ENCODE data around the gene CAP2.
"Not testable (repeated sequence)": the region's sequence is repeated elsewhere in the genome, so short reads cannot be mapped to it uniquely, and the experiment has no call there.

Gene CAP2

DNA sequence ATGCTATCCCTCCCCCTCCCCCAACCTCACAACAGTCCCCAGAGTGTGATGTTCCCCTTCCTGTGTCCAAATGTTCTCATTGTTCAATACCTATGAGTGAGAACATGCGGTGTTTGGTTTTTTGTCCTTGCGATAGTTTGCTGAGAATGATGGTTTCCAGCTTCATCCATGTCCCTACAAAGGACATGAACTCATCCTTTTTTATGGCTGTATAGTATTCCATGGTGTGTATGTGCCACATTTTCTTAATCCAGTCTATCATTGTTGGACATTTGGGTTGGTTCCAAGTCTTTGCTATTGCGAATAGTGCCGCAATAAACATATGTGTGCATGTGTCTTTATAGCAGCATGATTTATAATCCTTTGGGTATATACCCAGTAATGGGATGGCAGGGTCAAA is 152.3 kb downstream of the CAP2 start:
- H3K4me3 ChIP-seq (ENCODE audit: low read depth in 1 of 2, low read length in 2 of 2) = not testable (repeated sequence)

GRCh38 chr6:17551383-17551958 is 158.1 kb downstream of the CAP2 start:
- no peaks in the 10 kb centered on the region for H3K4me1 ChIP-seq (ENCODE audit: control insufficient read depth in 1 of 2, insufficient read depth in 2 of 2, low read length in 2 of 2)
- H3K27me3 ChIP-seq (ENCODE audit: low read depth, low read length) = no peaks in the 10 kb centered on the region
- no peak overlapping the region for H3K4me3 ChIP-seq (ENCODE audit: low read depth in 1 of 2, low read length in 2 of 2)
- peaks cover 0 to 19% of the 10 kb centered on the region in 2 donors for H3K36me3 ChIP-seq (ENCODE audit: control insufficient read depth in 1 of 2, insufficient read depth in 2 of 2, low read length in 2 of 2)
- H3K9me3 ChIP-seq (ENCODE audit: control insufficient read depth in 1 of 2, low read length in 2 of 2) = no peaks in the 10 kb centered on the region
- no peak overlapping the region for H3K27ac ChIP-seq (ENCODE audit: low read length)

More for the DNA sequence above, 152.3 kb downstream of the CAP2 start:
- peaks cover 7 to 32% of the 10 kb centered on the region in 2 donors for H3K36me3 ChIP-seq (ENCODE audit: control insufficient read depth in 1 of 2, insufficient read depth in 2 of 2, low read length in 2 of 2)
- not testable (repeated sequence) for H3K9me3 ChIP-seq (ENCODE audit: control insufficient read depth in 1 of 2, low read length in 2 of 2); H3K27ac ChIP-seq (ENCODE audit: low read length); H3K4me1 ChIP-seq (ENCODE audit: control insufficient read depth in 1 of 2, insufficient read depth in 2 of 2, low read length in 2 of 2); H3K27me3 ChIP-seq (ENCODE audit: low read depth, low read length)

- H3K4me3 ChIP-seq (ENCODE audit: low read depth in 1 of 2, low read length in 2 of 2) = no peak overlapping the region
- peaks cover 0 to 22% of the 10 kb centered on the region in 2 donors for H3K36me3 ChIP-seq (ENCODE audit: control insufficient read depth in 1 of 2, insufficient read depth in 2 of 2, low read length in 2 of 2)
- no peaks in the 10 kb centered on the region for H3K27me3 ChIP-seq (ENCODE audit: low read depth, low read length)
- H3K4me1 ChIP-seq (ENCODE audit: control insufficient read depth in 1 of 2, insufficient read depth in 2 of 2, low read length in 2 of 2) = no peaks in the 10 kb centered on the region
- H3K9me3 ChIP-seq (ENCODE audit: control insufficient read depth in 1 of 2, low read length in 2 of 2) = no peaks in the 10 kb centered on the region
- no peak overlapping the region for H3K27ac ChIP-seq (ENCODE audit: low read length)
Observed at GRCh38 chr6:17552861-17553260, 159.5 kb downstream of the CAP2 start.

GRCh38 chr6:17556014-17556413 is 162.6 kb downstream of the CAP2 start:
- H3K4me1 ChIP-seq (ENCODE audit: control insufficient read depth in 1 of 2, insufficient read depth in 2 of 2, low read length in 2 of 2) = no peaks in the 10 kb centered on the region
- H3K36me3 ChIP-seq (ENCODE audit: control insufficient read depth in 1 of 2, insufficient read depth in 2 of 2, low read length in 2 of 2) = peaks cover 0 to 22% of the 10 kb centered on the region in 2 donors
- H3K27ac ChIP-seq (ENCODE audit: low read length) = no peak overlapping the region
- H3K27me3 ChIP-seq (ENCODE audit: low read depth, low read length) = no peaks in the 10 kb centered on the region
- H3K9me3 ChIP-seq (ENCODE audit: control insufficient read depth in 1 of 2, low read length in 2 of 2) = no peaks in the 10 kb centered on the region
- H3K4me3 ChIP-seq (ENCODE audit: low read depth in 1 of 2, low read length in 2 of 2) = no peak overlapping the region

GRCh38 chr6:17562636-17563035 is 169.2 kb downstream of the CAP2 start:
- Histone ChIP-seq H3K27me3 (ENCODE audit: low read depth, low read length) (no peaks in the 10 kb centered on the region), H3K9me3 (ENCODE audit: control insufficient read depth in 1 of 2, low read length in 2 of 2) (no peaks in the 10 kb centered on the region), H3K36me3 (ENCODE audit: control insufficient read depth in 1 of 2, insufficient read depth in 2 of 2, low read length in 2 of 2) (no peaks in the 10 kb centered on the region), H3K4me3 (ENCODE audit: low read depth in 1 of 2, low read length in 2 of 2) (no peak overlapping the region), H3K4me1 (ENCODE audit: control insufficient read depth in 1 of 2, insufficient read depth in 2 of 2, low read length in 2 of 2) (no peaks in the 10 kb centered on the region), H3K27ac (ENCODE audit: low read length) (no peak overlapping the region)

GRCh38 chr6:17565399-17565798 is 172.0 kb downstream of the CAP2 start:
- H3K4me1 ChIP-seq (ENCODE audit: control insufficient read depth in 1 of 2, insufficient read depth in 2 of 2, low read length in 2 of 2) = no peaks in the 10 kb centered on the region
- no peaks in the 10 kb centered on the region for H3K9me3 ChIP-seq (ENCODE audit: control insufficient read depth in 1 of 2, low read length in 2 of 2)

GRCh38 chr6:17574866-17575560 is 181.6 kb downstream of the CAP2 start:
- Histone ChIP-seq H3K4me3 (ENCODE audit: low read depth in 1 of 2, low read length in 2 of 2) (no peak overlapping the region), H3K27ac (ENCODE audit: low read length) (no peak overlapping the region), H3K9me3 (ENCODE audit: control insufficient read depth in 1 of 2, low read length in 2 of 2) (peaks cover 5 to 6% of the 10 kb centered on the region in 2 donors), H3K4me1 (ENCODE audit: control insufficient read depth in 1 of 2, insufficient read depth in 2 of 2, low read length in 2 of 2) (no peaks in the 10 kb centered on the region), H3K27me3 (ENCODE audit: low read depth, low read length) (no peaks in the 10 kb centered on the region), H3K36me3 (ENCODE audit: control insufficient read depth in 1 of 2, insufficient read depth in 2 of 2, low read length in 2 of 2) (no peaks in the 10 kb centered on the region)

More at GRCh38 chr6:17565399-17565798, 172.0 kb downstream of the CAP2 start:
- Histone ChIP-seq H3K27me3 (ENCODE audit: low read depth, low read length) (no peaks in the 10 kb centered on the region), H3K36me3 (ENCODE audit: control insufficient read depth in 1 of 2, insufficient read depth in 2 of 2, low read length in 2 of 2) (no peaks in the 10 kb centered on the region), H3K27ac (ENCODE audit: low read length) (no peak overlapping the region), H3K4me3 (ENCODE audit: low read depth in 1 of 2, low read length in 2 of 2) (no peak overlapping the region)

DNA sequence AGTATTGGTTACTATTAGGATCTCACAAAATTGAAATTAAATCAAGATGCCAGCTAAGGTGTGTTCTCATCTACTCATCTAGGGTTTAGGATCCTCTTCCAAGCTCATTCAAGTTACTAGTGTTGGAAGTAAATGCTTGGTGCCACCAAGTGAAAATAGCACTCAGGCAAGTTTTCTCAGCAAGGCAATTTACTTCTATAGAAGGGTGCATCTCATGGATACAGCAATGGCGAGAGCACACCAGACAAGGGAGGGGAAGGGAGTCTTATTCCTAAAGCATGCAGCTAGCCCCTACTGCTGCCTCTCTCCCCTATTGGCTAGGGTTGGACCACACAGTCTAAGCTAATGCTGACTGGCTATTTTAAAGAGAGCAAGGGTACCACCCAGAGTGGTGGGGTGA is 183.7 kb downstream of the CAP2 start:
- H3K36me3 ChIP-seq (ENCODE audit: control insufficient read depth in 1 of 2, insufficient read depth in 2 of 2, low read length in 2 of 2) = no peaks in the 10 kb centered on the region
- no peaks in the 10 kb centered on the region for H3K27me3 ChIP-seq (ENCODE audit: low read depth, low read length)
- peaks cover 5 to 6% of the 10 kb centered on the region in 2 donors for H3K9me3 ChIP-seq (ENCODE audit: control insufficient read depth in 1 of 2, low read length in 2 of 2)
- H3K4me3 ChIP-seq (ENCODE audit: low read depth in 1 of 2, low read length in 2 of 2) = no peak overlapping the region
- H3K4me1 ChIP-seq (ENCODE audit: control insufficient read depth in 1 of 2, insufficient read depth in 2 of 2, low read length in 2 of 2) = no peaks in the 10 kb centered on the region
- no peak overlapping the region for H3K27ac ChIP-seq (ENCODE audit: low read length)

DNA sequence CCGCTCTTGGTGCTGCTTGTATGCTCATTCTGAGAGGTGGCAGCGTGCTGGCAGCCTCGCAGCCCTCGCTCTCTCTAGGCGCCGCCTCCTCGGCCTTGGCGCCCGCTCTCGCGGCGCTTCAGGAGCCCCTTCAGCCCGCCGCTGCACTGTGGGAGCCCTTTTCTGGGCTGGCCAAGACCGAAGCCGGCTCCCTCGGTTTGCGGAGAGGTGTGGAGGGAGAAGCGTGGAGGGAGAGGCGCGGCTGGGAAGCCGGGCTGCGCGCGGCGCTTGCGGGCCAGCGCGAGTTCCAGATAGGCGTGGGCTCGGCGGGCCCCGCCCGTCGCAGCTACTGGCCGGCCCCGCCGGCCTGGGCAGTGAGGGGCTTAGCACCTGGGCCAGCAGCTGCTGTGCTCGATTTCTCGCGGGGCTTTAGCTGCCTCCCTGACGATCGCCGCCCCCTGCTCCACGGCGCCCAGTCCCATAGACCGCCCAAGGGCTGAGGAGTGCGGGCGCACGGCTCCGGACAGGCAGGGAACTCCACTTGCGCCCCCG is 187.2 kb downstream of the CAP2 start:
- Histone ChIP-seq H3K27ac (ENCODE audit: low read length) (no peak overlapping the region), H3K9me3 (ENCODE audit: control insufficient read depth in 1 of 2, low read length in 2 of 2) (peaks cover 5 to 6% of the 10 kb centered on the region in 2 donors), H3K36me3 (ENCODE audit: control insufficient read depth in 1 of 2, insufficient read depth in 2 of 2, low read length in 2 of 2) (no peaks in the 10 kb centered on the region), H3K4me1 (ENCODE audit: control insufficient read depth in 1 of 2, insufficient read depth in 2 of 2, low read length in 2 of 2) (peaks cover 0 to 11% of the 10 kb centered on the region in 2 donors), H3K4me3 (ENCODE audit: low read depth in 1 of 2, low read length in 2 of 2) (peak overlapping the region; percentile 33 to 75), H3K27me3 (ENCODE audit: low read depth, low read length) (no peaks in the 10 kb centered on the region)

GRCh38 chr6:17581282-17581681 is 187.9 kb downstream of the CAP2 start:
- not testable (repeated sequence) for H3K27me3 ChIP-seq (ENCODE audit: low read depth, low read length); H3K4me3 ChIP-seq (ENCODE audit: low read depth in 1 of 2, low read length in 2 of 2); H3K36me3 ChIP-seq (ENCODE audit: control insufficient read depth in 1 of 2, insufficient read depth in 2 of 2, low read length in 2 of 2); H3K9me3 ChIP-seq (ENCODE audit: control insufficient read depth in 1 of 2, low read length in 2 of 2); H3K27ac ChIP-seq (ENCODE audit: low read length)
- peaks cover 0 to 11% of the 10 kb centered on the region in 2 donors for H3K4me1 ChIP-seq (ENCODE audit: control insufficient read depth in 1 of 2, insufficient read depth in 2 of 2, low read length in 2 of 2)

- Histone ChIP-seq H3K4me1 (ENCODE audit: control insufficient read depth in 1 of 2, insufficient read depth in 2 of 2, low read length in 2 of 2) (peaks cover 0 to 11% of the 10 kb centered on the region in 2 donors), H3K9me3 (ENCODE audit: control insufficient read depth in 1 of 2, low read length in 2 of 2) (no peaks in the 10 kb centered on the region), H3K4me3 (ENCODE audit: low read depth in 1 of 2, low read length in 2 of 2) (no peak overlapping the region), H3K27me3 (ENCODE audit: low read depth, low read length) (no peaks in the 10 kb centered on the region), H3K27ac (ENCODE audit: low read length) (peak overlapping the region; percentile 41), H3K36me3 (ENCODE audit: control insufficient read depth in 1 of 2, insufficient read depth in 2 of 2, low read length in 2 of 2) (no peaks in the 10 kb centered on the region)
Observed at GRCh38 chr6:17583811-17584210, 190.4 kb downstream of the CAP2 start.

All from muscle layer of duodenum (tissue), 2 donors.